Measurements from ENCODE around the gene APLP2.

Gene APLP2

DNA sequence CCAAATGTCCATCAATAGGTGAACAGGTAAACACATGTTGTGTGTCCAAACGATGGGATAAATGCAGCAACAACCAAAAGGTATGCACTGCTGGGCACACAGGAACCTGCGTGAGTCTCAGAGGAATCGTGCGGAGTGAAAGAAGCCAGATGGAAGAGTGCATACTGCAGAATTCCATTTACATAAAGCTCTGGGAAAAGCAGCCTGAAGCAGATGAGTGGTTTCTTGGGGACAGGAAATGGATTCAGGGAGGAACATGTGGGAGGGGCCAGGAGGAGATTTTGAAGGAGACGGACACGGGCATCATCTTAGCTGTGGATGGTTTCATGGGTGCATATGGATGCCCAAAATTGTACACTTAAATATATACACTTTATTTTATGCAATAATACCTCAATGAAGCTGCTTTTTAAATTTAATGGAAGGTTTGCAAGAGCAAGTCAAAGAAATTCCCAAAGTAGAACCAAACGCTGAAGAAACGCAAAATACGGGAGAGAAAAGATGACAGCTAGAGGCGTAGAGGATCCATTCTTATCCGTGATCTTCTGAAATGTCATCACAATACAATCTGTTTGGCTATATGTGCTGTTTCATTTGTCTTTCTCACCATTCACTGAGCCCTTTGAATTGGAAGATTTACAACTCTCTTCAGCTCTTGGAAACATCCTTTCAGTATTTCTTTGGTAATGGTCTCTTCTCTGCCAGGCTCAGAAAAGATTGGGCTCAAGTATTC lies 114.3 kb downstream of the APLP2 start:
- FAIRE-seq (no peak), DNase-seq (ENCODE audit: insufficient read length, low spot score) (no peak)
- TF ChIP-seq, protein P1, sequence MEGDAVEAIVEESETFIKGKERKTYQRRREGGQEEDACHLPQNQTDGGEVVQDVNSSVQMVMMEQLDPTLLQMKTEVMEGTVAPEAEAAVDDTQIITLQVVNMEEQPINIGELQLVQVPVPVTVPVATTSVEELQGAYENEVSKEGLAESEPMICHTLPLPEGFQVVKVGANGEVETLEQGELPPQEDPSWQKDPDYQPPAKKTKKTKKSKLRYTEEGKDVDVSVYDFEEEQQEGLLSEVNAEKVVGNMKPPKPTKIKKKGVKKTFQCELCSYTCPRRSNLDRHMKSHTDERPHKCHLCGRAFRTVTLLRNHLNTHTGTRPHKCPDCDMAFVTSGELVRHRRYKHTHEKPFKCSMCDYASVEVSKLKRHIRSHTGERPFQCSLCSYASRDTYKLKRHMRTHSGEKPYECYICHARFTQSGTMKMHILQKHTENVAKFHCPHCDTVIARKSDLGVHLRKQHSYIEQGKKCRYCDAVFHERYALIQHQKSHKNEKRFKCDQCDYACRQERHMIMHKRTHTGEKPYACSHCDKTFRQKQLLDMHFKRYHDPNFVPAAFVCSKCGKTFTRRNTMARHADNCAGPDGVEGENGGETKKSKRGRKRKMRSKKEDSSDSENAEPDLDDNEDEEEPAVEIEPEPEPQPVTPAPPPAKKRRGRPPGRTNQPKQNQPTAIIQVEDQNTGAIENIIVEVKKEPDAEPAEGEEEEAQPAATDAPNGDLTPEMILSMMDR (IDR thresholded peaks at IDR 0.05; ENCODE audit: insufficient read depth, missing control alignments): no peak

DNA sequence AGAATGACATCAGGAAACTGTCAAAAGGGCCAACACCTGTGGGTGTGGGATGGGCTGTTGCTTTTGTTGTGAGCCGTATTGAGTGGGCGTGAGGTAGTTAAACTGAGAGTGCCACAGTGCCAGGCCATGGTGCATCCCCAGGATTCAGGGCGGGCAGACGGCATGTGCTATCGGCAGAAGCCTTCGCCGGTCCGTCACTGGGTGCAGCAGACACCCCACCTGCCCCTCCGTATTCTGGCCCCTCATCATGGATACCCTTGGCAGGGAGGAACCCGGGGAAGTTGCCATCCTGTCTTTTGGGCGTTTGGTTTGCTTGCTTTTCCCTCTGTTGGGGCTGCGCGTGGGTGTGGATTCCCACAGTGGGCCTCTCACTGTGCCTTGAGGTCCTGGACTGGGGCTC lies 117.4 kb downstream of the APLP2 start:
- FAIRE-seq (no peak), DNase-seq (ENCODE audit: insufficient read length, low spot score) (no peak)
- TF ChIP-seq, protein P1 (IDR thresholded peaks at IDR 0.05; ENCODE audit: insufficient read depth, missing control alignments): no peak

DNA sequence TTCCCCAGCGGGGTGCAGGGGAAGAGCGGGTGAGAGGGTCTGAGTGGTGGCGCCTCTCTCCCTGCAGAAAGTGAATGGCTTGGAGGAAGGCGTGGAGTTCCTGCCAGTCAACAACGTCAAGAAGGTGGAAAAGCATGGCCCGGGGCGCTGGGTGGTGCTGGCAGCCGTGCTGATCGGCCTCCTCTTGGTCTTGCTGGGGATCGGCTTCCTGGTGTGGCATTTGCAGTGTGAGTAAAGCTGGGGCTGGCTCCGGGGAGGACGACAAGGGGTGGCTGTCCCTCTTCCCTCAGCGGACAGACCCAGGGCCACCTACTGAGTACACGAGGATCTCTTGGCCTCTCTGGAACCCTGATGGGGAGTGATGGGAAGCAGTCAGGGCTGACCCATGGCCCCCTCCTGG lies 118.4 kb downstream of the APLP2 start:
- DNase-seq (ENCODE audit: insufficient read length, low spot score): no peak
- TF ChIP-seq, protein P1 (IDR thresholded peaks at IDR 0.05; ENCODE audit: insufficient read depth, missing control alignments): no peak
- FAIRE-seq: no peak

DNA sequence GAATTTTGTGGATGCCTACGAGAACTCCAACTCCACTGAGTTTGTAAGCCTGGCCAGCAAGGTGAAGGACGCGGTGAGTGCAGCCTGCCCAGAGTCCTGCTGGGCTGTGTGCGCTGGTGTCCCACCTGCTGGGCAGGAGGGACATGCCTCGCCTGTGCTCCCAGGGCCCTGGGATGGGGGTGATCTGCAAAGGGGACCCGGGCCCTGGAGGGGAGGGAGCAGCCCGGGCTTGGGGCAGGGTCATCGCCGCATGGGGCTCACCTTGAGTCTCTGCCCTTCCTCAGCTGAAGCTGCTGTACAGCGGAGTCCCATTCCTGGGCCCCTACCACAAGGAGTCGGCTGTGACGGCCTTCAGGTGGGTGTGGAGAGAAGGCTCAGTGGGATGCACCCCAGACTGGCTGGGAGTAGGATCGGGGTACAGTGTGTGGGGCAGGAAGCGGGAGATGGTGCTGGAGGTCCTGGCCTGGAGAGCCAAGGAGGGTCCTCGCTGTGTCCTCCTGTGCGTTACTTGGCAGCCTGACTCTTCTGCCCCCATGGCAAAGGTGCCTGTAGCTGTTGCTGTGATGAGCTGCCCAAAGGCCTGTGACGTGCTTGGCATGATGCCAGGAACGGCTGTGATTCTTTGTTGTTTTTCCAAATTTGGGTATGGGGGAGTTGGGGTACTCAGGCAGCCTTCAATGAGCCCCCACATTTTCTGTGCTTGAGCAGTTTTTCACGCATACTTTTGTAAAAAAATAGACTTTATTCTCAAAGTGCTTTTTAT lies 119.1 kb downstream of the APLP2 start:
- no peak for FAIRE-seq
- TF ChIP-seq, protein P1 (IDR thresholded peaks at IDR 0.05; ENCODE audit: insufficient read depth, missing control alignments): no peak
- no peak for DNase-seq (ENCODE audit: insufficient read length, low spot score)

DNA sequence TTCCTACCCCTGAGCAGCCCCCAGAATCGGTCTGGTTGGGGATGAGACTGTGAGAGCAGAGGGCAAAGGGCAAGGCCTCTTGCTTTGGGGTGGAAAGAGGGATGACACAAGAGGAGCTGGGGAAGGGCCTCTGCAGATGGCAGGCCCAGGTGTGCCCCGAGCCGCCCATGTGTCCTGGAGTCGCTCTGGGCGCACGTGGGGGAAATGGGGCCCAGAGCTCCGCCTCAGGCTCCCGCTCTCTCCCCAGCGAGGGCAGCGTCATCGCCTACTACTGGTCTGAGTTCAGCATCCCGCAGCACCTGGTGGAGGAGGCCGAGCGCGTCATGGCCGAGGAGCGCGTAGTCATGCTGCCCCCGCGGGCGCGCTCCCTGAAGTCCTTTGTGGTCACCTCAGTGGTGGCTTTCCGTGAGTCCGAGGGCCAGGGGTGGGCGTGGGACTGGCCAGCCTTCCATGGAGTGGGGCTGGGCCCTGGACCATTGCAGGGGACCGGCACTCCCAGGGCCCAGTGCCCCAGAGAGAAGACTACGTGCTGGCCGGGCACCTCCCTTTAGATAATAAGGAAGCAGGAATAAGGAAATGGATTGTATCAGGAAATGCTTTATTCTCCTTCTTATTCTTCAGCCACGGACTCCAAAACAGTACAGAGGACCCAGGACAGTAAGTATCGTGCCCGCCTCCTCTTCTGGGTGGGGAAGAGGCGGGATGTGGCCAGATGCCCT lies 120.0 kb downstream of the APLP2 start:
- FAIRE-seq (no peak), DNase-seq (ENCODE audit: insufficient read length, low spot score) (no peak)
- TF ChIP-seq, protein P1 (IDR thresholded peaks at IDR 0.05; ENCODE audit: insufficient read depth, missing control alignments): no peak

DNA sequence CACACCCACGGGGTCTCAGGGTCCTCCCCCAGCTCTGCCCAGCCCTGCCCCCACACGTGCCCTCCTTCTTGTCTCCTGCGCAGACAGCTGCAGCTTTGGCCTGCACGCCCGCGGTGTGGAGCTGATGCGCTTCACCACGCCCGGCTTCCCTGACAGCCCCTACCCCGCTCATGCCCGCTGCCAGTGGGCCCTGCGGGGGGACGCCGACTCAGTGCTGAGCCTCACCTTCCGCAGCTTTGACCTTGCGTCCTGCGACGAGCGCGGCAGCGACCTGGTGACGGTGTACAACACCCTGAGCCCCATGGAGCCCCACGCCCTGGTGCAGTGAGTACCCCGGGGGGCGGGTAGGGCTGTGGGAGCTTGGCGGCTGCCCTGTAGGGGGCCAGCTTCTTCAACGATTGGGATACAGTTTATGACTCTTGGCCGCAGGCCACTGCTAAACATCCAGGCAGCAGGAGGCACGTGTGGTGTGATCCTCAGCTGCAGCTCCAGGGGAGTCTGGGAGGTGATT lies 120.7 kb downstream of the APLP2 start:
- no peak for FAIRE-seq
- TF ChIP-seq, protein P1 (IDR thresholded peaks at IDR 0.05; ENCODE audit: insufficient read depth, missing control alignments): no peak
- DNase-seq (ENCODE audit: insufficient read length, low spot score): no peak

All from D721Med (cell line).